ENCODE measurements around the gene CCER1.

Gene CCER1

GRCh38 chr12:90917431-90917830, 37.5 kb downstream of the CCER1 start:
- DNase-seq, result no peak

- DNase-seq, result no peak
Observed at GRCh38 chr12:90916516-90916915, 38.5 kb downstream of the CCER1 start.

- DNase-seq, result no peak
Observed at GRCh38 chr12:90915353-90915752, 39.6 kb downstream of the CCER1 start.

- DNase-seq, result no peak
Observed at GRCh38 chr12:90910958-90911357, 44.0 kb downstream of the CCER1 start.

- DNase-seq, result peak; percentile 31
Observed at GRCh38 chr12:90909069-90909770, 45.8 kb downstream of the CCER1 start.

GRCh38 chr12:90908465-90908864, 46.5 kb downstream of the CCER1 start:
- DNase-seq, result no peak

GRCh38 chr12:90905691-90906370, 49.1 kb downstream of the CCER1 start:
- no peak for DNase-seq

- no peak for DNase-seq
Observed at GRCh38 chr12:90902596-90902995, 52.4 kb downstream of the CCER1 start.

Data from NCI-H2171 treated with DMSO at 0.1 percent for 48 hours (cell line).